ENCODE measurements around the gene R3HDM1. TPM values are rescaled to one million over a fixed set of nuclear protein-coding genes. Genes with fewer than 3 reads are reported as not detected.
A peak's percentile ranks its signal among the peaks of the same experiment; 100 is the strongest.
"Not testable (repeated sequence)": the region's sequence is repeated elsewhere in the genome, so short reads cannot be mapped to it uniquely, and the experiment has no call there.

The R3HDM1 gene
- total RNA-seq = 17.5 TPM

DNA sequence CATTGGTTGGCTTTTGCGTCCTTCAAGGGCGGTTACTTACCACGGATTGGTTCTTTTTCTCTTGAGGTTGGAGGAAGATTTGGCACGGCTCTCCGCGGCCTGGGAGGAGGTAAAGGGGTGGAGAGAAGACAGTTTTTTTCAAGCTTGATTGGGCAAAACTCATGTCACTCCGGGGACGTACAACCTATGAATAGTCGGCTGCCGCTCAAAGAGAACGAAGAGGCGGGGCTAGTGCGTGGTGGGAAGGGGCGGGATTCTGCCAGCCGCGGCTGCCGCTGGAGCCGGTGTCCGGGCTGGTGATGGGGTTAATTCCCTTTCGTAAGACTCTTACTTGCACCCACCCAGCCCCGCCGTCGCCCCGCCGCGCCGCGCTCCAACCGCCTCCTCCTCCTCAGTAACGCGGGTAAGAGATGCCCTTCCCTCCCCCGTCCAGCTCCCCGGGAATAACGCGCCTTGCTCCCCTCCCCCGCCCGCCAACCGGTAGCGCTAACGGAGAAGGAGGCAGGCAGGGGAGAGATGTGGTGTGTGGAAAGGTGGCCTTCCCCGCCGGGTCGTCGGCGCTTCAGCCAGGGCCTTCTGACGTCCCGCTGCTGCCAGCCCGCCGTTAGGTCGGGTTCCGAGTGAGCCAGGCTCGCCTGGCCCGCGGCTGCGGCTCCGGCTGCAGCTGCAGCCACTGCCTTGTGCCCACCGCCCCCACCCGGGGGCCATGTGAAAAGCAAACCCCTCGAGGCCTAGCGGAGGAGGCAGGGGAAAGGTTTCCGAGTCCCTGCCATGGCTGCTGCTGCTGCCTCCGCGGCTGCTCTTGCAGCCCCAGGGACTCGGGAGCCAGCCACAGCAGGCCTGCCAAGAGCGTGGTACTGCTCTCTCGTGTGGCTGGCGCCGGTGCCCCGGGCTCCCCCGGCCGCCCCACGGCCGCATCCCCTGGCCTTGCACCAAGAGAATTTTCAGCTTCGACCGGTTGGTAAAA is at the start of gene R3HDM1:
R3HDM1 (plus strand) TSS at position 254 of the 967 bp plus-strand sequence. CDS start 73,362 bp downstream, outside the sequence.
- DNase-seq (ENCODE audit: low read depth in 2 of 3, low spot score in 2 of 3) = peak; percentile 89 to 100 (median 100)

DNA sequence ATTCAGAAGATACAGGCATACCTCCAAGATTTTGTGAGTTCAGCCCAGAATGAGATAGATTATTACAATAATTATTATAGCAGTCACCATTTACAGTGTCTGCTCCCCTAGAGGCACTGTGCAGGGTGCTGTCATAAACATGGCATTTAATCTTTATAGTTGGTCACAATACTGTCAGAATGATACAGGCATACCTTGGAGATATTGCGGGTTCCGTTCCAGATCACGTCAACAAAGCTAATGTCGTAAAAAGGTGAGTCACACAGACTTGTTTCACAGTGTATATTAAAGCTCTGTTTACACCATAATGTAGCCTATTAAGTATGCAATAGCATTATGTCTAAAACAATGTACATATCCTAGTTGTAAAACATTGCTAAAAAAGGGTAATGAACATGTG is 45.8 kb upstream of the R3HDM1 start:
- DNase-seq (ENCODE audit: low read depth in 2 of 3, low spot score in 2 of 3) = no peak

DNA sequence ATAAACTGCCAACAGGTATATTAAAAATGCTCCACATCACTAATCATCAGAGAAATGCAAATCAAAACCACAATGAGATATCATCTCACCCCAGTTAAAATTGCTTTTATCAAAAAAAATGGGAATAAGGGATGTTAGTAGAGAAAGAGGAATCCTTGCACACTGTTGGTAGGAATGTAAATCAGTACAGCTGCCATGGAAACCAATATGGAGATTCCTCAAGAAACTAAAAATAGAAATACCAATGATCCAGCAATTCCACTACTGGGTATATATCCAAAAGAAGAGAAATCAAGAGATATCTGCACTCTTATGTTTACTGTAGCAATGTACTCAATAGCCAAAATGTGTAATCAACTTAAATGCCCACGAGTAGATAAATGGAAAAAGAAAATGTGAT is 40.9 kb upstream of the R3HDM1 start:
- DNase-seq (ENCODE audit: low read depth in 2 of 3, low spot score in 2 of 3) = no peak

DNA sequence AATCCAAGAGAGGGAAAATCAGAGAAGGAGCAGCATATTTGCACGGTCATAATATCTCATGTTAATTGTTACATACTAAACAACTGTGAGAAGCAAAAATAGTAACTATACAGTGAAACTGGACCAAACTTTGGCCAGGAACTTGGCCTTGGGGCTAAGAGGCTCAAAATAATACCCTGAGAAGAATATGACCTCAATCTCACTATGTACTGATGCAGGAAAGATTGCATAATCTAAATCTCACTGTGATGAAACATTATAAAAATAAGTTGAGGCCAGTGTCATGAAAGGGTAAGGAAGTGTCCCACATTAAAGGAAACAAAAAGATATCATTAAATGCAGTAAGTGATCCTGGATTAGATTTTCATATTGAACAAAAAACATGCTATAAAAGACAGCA is 36.8 kb upstream of the R3HDM1 start:
- DNase-seq (ENCODE audit: low read depth in 2 of 3, low spot score in 2 of 3) = no peak

DNA sequence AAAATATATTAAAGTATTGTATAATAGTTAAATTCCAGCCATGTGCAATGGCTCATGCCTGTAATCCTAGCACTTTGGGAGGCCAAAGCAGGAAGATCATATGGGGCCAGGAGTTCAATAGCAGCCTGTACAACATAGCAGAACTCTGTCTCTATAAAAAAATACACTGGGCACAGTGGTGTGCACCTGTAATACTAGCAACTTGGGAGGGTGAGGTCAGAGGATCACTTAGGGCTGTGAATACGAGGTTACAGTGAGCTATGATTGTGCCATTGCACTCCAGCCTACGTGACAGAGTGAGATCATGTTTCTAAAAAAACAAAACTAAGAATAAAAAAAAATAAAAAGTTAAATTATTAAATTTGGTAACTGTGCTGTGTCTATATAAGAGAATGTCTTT is 36.4 kb upstream of the R3HDM1 start:
- no peak for DNase-seq (ENCODE audit: low read depth in 2 of 3, low spot score in 2 of 3)

DNA sequence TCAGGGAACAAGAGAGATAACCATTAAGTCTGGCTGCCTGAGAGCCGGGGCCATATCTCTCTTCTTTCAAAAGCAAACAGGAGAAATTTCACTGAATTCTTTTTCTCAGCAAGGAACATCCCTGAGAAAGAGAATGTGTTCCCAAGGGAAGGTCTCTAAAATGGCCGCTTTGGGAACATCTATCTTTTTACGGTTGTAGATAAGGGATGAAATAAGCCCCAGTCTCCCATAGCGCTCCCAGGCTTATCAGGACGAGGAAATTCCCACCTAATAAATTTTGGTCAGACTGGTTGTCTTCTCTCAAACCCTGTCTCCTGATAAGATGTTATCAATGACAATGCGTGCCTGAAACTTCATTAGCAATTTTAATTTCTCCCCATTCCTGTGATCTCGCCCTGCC is 32.7 kb upstream of the R3HDM1 start:
- peak in 1 of 3 donors; percentile 4 for DNase-seq (ENCODE audit: low read depth in 2 of 3, low spot score in 2 of 3)

DNA sequence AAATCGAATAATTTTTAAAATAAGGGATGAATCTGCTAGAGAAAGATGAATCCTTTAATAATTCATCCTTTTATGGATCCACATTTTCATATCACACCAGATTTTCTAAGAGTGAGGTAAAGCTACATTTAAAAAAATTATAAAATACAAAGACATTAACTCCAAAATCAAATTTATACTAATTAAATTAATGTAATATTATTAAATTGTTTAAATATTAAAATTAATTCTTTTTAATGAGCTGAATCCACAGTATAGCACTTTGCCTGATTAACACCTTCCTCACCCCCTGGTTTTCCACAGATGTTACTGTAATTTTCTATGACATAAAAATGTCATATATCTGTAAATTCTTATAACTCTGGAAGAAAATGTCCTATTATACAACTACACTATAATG is 26.5 kb upstream of the R3HDM1 start:
- DNase-seq (ENCODE audit: low read depth in 2 of 3, low spot score in 2 of 3) = no peak

DNA sequence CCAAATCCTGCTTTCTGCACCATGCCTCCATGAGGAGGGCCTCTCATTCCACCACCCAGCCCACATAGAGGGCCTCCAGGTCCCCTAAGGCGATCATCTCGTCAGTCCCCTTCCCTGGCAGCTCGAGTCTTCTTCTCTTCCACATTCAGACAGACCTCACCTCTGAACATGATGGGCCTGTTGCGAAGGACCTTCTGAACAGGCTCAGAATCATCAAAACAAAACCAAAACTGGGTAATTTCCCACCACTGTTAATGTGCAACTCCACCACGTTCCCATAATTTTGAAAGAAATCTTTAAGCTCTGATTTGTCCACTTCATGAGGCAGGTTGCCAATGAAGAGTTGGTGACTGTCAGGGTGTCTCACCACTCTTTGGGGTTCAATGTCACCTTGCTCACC is 20.7 kb upstream of the R3HDM1 start:
- DNase-seq (ENCODE audit: low read depth in 2 of 3, low spot score in 2 of 3) = no peak

DNA sequence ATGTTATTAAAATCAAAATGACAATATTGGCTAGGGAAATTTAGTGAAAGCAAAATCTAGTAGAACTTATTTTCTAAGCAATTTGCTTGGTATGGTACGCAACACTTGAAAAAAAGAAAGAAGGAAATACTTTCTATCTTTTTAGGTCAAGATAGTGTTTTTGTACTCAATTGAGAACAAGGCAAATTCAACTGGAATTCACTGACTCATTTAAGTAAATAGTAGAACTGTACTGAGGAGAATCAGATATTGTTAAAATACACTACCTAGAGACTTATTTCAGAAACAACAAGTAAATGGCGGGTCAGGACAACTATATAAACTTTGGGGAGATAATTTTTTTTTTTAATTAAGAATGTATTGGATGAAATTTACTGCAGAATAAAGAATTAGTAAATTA is 19.2 kb upstream of the R3HDM1 start:
- no peak for DNase-seq (ENCODE audit: low read depth in 2 of 3, low spot score in 2 of 3)

DNA sequence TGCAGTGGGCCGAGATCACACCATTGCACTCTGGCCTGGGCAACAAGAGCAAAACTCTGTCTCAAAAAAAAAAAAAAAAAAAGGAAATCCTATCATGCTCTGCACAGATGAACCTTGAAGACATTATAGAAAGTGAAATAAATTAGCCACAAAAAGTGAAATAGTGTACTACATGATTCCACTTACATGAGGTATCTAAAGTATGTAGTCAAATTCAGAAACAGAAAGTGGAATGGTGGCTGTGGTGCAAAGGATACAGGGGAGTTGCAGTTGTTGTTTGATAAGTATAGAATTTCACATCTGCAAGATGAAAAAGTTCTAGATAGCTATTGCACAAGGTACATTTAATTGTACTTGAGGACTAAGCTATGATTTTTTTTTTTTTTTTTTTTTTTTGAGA is 5.5 kb upstream of the R3HDM1 start:
- no peak for DNase-seq (ENCODE audit: low read depth in 2 of 3, low spot score in 2 of 3)

DNA sequence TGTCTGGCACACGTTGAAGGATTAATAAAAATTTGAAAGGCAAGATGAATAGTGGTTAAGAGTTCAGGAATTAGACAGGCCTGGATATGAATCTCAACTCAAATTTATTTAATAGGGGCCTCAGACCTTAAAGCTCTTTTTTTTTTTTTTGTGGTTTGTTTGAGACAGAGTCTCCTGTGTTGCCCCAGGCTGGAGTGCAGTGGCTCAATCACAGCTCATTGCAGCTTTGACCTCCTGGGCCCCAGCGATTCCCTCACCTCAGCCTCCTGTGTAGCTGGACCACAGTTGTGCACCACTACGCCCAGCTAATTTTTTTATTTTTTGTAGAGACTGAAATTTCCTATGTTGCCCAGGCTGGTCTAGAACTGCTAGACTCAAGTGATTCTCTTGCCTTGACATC is 3.3 kb upstream of the R3HDM1 start:
- DNase-seq (ENCODE audit: low read depth in 2 of 3, low spot score in 2 of 3) = no peak

DNA sequence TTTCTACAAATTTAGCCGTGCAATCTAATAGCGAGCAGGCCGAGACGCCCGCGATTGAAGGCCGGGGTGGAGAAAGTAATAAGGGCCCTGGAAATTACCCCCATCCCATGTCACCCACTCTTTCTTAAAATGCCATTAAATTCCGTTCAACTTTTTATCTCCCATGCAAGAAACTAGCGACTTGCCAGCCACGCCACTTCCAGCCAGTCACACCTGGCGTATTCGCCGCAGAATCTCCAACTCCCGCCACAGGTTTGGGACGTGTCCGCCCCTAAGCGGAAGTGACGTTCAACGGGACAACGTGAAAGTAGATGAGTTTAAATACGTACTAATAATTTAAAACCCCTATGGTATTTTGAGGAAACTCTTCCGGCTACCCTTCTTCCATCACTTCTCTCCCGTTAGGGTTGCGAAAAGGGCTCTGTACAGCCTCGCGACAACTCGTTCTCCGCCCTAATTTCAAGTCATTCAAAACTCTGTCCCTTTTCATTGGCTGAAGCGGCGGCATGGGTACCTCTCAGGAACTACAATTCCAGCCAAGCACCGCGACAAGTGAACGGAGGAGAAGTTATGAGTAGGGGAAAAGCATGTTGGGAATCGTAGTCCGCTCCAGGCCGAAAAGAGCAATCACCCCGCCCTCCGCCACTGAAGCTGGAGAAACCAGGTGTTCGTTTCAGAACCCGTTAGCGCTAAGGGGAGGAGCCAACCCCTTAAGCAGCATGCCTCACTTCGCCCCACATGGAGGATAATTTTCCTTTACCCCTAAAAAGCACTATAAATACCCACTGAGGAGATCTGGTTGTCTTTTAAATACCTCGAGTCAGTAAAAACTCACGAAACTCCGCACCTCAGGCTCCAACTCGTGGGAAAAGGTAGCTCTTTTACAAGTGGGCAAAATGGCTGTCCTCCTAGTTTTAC is 712 bp upstream of the R3HDM1 start, which contains the start of gene ZRANB3:
ZRANB3 (minus strand) TSS at position 906 of the 918 bp plus-strand sequence.
- peak; percentile 77 to 99 (median 97) for DNase-seq (ENCODE audit: low read depth in 2 of 3, low spot score in 2 of 3)

DNA sequence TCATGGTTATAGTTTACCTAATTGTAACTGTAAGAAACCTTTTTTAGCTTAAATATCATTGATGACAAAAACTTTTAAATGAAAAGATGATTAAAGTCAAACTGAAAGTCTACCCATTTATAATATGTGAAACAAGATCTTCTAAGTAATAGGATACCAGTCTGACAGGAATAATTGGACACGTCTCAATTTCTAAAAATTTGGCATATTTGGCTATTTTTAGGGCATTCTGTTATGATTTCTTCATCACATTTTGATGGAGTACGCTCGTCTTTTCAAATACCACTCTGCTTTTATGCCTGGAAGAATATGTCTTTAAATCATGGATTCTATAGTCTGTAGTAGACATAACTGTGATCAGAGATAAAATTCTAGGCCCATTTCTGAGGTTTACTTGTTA is 1.3 kb downstream of the R3HDM1 start:
- DNase-seq (ENCODE audit: low read depth in 2 of 3, low spot score in 2 of 3) = no peak

DNA sequence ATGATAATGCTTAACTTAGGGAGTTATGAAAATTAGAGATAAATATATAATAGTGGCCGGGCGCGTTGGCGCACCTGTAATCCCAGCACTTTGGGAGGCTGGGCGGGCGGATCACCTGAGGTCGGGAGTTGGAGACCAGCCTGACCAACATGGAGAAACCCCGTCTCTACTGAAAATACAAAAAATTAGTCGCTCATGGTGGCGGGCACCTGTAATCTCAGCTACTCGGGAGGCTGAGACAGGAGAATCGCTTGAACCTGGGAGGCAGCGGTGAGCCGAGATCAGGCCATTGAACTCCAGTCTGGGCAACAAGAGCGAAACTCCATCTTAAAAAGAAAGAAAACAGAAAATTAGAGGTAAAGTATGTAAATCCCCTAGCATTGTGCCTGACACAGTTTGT is 2.3 kb downstream of the R3HDM1 start:
- not testable (repeated sequence) for DNase-seq (ENCODE audit: low read depth in 2 of 3, low spot score in 2 of 3)

DNA sequence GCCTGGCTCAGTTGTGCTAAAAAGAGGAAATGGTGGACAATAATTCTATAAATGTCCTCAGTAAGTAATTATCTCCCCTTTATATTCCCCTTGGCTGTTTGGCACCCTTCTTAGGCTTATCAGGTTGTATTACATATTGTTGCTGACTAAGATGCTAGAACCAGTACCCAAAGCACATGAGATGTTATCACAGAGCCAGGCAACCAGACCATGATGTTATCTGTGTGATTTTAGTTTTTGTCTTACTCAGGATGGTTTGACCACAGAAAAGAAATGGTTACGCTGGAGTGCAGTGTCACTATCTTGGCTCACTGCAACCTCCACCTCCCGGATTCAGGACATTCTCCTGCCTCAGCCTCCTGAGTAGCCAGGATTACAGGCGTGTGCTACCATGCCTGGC is 15.2 kb downstream of the R3HDM1 start:
- no peak for DNase-seq (ENCODE audit: low read depth in 2 of 3, low spot score in 2 of 3)

DNA sequence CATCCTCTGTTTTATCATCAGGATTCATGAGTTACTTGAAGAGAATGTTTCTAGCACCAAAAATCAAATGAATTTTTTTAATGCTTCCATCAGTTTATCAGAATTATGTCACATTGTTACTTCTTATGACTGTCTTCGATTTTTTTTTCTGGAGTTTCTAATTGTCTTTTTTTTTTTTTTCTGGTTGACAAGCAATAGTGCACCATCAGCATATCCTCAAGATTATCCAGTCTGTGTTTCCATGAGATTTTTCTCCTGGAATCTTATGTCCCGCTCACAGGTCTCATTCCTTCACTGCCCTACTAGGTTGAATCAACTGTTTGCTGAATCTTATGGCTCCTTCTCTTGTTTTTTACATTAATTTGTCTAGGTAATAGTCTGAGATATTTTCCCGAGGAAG is 16.0 kb downstream of the R3HDM1 start:
- no peak for DNase-seq (ENCODE audit: low read depth in 2 of 3, low spot score in 2 of 3)

DNA sequence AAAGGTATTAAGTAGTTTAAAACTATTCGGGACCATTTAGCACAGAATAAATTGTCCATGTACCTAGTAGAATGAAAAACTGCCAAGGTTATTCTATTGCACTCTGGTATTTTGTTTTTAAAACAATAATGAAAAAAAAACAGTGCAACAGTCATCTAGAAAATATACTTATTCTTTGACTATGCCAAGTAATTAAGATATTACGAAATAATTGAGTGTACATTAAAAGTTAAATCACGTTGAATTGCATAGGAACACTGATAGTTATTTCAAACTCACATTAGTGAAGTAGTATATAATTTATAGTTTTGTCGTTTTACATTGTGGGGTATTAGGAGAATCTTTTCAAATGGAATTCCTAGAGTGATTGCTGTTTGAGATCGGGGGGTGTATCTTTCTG is 20.1 kb downstream of the R3HDM1 start:
- no peak for DNase-seq (ENCODE audit: low read depth in 2 of 3, low spot score in 2 of 3)

DNA sequence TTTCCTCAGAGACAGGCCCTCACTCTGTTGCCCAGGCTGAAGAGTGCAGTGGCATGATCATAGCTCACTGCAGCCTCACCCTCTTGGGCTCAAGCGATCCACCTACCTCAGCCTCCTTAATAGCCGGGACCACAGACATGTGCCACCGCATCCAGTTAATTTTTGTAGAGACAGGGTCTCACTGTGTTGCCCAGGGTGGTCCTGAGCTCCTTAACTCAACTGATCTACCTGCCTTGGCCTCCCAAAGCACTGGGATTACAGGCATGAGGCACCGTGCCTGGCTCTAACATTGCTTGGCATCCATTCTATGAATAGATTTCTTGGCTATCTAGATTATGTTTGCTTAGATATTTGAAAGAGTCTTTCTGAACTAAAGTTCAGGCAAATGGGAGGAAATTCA is 21.6 kb downstream of the R3HDM1 start:
- no peak for DNase-seq (ENCODE audit: low read depth in 2 of 3, low spot score in 2 of 3)

DNA sequence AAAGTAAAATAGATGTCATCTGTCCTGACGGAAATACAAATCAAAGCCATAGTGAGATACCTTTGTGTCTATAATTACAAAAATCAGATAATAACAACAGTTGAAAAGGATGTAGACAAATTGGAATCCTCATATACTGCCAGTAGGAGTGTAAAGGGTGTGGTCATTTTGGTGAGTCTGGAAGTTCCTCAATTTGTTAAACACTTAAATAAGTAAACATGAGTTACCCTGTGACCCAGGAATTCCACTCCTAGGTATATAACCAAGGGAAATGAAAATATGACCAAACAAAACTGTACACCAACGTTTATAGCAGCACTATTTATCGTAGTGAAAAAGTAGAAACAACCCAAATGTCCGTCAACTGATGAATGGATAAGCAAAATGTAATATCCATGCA is 24.0 kb downstream of the R3HDM1 start:
- no peak for DNase-seq (ENCODE audit: low read depth in 2 of 3, low spot score in 2 of 3)

DNA sequence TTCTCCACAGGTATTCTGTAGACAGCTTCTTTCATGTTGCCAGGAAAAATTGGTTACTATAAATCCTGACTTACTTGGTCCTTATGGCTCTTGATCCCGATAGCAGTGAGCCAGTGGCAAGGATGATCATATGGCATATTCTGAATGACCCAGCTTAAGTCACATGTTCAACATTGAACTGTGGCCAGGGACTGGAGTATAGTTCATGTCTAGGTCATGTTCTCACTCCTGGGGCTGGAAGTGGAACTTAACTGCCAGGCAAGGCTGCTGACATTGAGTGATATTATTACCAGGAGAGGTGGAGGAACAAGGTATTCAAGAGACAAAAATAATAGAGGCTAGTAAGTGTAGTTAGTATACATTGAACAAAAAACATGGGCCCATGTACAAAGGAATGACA is 26.2 kb downstream of the R3HDM1 start:
- no peak for DNase-seq (ENCODE audit: low read depth in 2 of 3, low spot score in 2 of 3)

DNA sequence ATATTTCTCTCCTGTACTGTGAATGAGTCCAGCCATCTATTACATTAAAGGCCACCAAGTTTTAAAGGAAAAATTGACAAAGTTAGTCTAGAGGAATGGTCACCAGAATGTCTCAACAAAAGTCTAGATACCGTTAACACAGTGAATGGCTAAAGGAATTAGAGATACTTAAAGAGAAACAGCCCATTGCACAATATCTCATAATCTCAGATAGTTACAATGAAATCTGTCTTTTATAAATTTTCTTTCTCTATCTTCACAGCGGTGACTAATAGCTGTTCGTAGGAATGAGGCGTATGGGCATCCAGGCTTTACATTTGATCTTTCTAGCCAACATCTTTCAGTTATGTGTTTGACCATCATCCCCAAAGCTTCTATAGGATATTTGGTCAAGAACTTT is 30.6 kb downstream of the R3HDM1 start:
- DNase-seq (ENCODE audit: low read depth in 2 of 3, low spot score in 2 of 3) = no peak
